Stimulated activated CD4-positive, alpha-beta T cell treated with anti-CD3 and anti-CD28 coated beads, Interleukin-4, amount 100 ng/mL, for 48 hours (primary cell): ENCODE data around the gene GRM1.

Source experiments
- DNase-seq, 2 donors: peaks; one replicate each; pipeline ENCODE4 v3.0.0-alpha.2; 2020; ENCODE audit warnings: low read depth in 2 of 2

The GRM1 gene

GRCh38 chr6:146097586-146097985, 68.7 kb downstream of the GRM1 start:
- DNase-seq = no peak

DNA sequence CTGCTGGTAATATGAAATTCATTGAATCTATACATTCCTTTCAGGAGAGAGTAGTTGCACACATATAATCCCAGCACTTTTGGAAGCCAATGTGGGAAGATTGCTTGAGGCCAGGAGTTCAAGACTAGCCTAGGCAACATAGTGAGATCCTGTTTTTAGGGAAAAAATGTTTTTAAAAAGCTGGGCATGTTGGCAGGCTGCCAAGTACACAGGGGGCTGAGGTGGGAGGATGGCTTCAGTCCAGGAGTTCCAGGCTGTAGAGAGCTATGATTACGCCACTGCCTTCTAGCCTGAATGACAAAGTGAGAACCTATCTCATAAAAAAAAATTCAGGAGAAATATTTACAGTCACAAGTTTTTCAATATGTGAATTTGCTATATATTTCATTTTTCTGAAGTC, 71.9 kb downstream of the GRM1 start:
- DNase-seq = no peak

- DNase-seq = no peak
Observed at GRCh38 chr6:146103416-146104072, 74.7 kb downstream of the GRM1 start.

- DNase-seq = no peak
Observed at GRCh38 chr6:146106532-146106931, 77.7 kb downstream of the GRM1 start.

GRCh38 chr6:146110990-146111389, 82.1 kb downstream of the GRM1 start:
- no peak for DNase-seq

DNA sequence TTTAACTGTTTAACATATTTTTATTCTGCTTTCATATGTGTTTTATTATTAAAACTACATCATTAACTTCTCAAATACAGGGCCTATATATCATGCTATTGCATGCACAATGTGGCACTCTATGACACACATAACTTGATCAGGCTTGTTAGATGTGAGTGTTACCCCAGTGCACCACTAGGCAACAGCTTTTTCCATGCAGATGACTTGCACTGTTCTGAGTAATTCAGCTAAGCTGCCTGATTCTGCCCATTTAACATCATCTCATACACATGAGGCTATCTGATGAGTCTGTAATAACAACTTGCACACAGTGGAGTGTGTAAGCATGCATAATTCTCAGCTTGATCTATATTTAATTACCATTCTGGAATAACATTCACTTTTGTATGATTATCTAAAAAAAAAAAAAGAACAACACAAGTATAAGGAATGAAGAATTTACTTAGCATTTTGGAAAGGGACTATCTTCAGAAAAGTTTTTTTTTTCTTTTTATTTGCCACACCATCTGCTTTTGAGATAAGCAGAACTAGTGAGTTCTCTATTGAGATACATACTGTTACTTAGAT, 83.1 kb downstream of the GRM1 start:
- DNase-seq = no peak

DNA sequence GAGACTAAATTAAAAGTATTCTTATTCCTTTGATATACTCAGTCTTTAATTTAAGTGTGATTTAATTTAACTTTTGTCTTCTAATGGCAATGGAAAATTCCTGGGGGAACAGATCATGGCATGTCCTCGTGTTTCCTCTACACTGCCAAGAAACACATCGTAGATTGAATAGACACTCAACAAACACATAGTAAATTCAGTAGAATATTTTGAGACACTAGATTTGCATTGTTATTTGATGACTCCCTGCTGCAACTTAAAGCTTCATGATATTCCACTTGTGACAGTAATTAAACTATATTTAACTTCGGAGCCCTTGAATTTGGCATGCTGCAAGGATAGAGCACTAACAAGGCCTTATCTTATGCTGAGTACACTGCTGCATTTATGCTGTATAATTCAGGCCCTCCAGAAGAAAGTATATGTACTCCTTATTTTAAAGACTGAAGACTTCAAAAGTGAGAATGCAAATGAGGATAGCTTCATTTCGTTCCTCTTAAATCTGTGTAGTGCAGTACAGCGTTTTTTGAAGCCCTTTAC, 84.3 kb downstream of the GRM1 start:
- no peak for DNase-seq

- DNase-seq = no peak
Observed at GRCh38 chr6:146123616-146124015, 94.8 kb downstream of the GRM1 start.

DNA sequence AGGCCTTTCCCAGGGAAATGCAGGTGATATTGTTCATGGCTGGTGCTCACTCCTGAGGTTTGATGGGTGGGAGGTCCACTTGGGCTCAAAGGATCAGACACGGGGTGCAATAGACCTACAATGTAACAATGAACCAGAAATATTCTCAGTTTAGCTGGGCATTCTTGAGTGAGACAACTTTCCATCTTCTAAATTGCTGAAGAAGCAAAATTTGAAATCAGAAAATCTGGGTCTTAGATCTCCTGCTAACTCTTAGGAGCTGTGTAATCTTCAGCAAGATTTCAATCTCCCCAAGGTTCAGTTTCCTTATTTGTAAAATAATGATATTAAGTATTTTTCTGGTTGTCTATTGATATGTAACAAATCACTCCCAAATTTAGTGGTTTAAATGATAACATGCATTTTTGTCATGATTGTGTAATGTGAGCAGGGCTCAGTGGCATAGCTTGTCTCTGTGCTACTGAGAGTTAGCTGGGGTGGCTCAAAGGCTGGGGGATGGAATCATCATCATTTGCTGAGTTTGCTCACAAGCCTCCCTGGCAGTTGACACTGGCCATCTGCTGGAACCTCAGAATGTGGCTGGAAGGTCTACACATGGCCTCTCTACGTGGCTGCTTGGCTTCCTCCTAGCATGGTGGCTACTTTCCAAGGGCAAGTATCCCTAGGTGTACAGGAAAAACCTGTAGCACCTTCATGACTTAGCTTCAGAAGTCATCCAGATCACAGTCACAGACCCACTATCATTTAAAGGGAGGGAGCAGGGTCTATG, 98.8 kb downstream of the GRM1 start:
- no peak for DNase-seq

DNA sequence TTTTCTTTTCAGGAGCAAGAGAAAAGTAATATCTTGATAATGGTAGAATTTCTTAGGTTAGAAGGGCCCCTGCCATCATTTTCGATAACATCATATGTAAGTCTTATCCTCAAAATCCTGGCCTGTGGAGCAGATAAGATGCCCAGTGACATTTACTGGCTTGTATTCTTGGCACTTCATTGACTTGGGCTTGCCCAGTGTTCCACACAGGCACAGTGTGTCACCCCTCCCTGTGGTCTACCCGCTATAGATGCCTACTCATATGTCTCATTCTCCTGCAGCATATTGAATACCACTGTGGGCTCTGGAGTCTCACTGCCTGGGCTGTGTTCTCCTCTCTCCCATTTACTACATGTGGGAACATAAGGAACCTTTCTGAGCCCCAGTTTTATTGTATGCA, 105.0 kb downstream of the GRM1 start:
- DNase-seq = no peak

GRCh38 chr6:146135167-146135566, 106.3 kb downstream of the GRM1 start:
- no peak for DNase-seq

DNA sequence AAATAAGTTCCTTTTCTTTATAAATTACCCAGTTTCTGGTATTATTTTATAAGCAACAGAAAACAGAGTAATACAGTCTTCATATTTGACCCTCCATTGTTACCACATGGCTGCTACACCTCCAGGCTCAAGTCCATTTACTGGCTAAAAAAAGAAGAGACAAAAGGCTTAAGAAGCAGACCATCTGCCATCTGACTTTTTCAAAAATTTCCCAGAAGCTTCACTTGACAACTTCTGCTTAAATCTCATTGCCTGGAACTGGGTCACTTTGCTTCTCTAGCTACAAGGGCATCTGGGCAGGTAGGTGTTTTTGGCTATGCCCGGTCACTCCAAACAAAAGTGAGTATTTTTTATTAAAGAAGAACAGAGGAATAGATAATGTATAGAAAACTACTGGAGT, 118.0 kb downstream of the GRM1 start:
- DNase-seq = no peak

GRCh38 chr6:146149770-146150169, 120.9 kb downstream of the GRM1 start:
- DNase-seq = no peak

- no peak for DNase-seq
Observed at GRCh38 chr6:146153040-146153758, 124.3 kb downstream of the GRM1 start.

GRCh38 chr6:146154197-146154596, 125.3 kb downstream of the GRM1 start:
- DNase-seq = no peak

DNA sequence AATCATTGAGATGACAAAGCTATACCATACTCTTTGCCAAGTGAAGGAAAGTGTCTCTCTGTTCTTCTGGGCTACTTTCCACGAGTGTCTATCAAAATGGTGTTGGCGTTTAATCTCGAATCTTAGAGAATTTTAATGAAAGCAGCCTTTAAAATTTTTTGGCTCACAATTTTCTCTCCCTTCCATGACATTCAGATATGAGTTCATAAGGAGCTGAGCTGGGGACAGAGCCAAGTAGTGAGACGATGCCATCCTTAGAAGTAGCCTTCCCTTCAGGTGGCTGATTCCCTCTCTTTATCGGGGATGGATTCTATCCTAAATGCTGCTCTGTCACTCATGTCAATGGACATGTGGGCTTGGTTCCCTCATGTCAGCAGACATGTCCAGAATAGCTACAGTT, 132.8 kb downstream of the GRM1 start:
- no peak for DNase-seq

GRCh38 chr6:146169872-146170271, 141.0 kb downstream of the GRM1 start:
- no peak for DNase-seq

- no peak for DNase-seq
Observed at GRCh38 chr6:146177785-146178184, 148.9 kb downstream of the GRM1 start.

DNA sequence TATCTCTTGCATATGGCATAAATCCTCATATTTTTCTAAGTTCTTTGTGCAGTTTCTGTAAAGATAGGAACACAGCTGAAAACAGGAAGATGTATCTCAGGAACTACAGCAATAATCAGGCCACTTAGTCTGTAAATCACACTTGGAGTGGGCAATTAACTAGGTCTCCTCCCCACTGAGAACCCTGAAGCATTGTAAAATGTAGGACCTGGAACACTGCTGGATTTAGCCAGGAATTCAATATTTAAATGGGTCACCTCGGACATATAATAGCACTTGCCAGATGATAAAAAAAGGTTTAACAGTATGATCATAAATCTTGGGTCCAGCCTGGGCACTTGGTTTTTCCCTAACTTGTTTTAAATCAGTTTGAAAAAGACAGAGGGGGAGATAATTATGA, 155.0 kb downstream of the GRM1 start:
- DNase-seq = no peak

GRCh38 chr6:146184701-146185100, 155.8 kb downstream of the GRM1 start:
- no peak for DNase-seq

GRCh38 chr6:146189131-146189530, 160.3 kb downstream of the GRM1 start:
- DNase-seq = no peak

DNA sequence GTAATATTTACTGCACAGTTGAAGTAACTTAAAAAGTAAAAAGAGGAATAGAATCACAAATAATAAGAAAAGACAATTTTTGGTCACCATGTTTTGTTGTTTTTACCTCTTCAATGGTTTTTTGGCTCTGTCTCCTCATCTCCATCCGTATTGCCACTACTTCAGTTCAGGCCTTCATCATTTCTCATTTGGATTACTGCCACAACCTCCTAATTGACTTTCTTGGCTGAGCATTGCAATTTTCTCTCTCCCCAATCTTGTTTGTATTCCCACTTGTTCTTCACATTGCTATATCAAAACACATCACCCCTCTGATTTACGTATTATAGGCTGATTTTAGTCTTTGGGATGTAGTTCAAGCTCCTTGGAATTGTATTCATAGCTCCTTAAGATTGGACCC, 161.7 kb downstream of the GRM1 start:
- no peak for DNase-seq
